Loucy (cell line): Measurements from ENCODE around the gene PIAS4.

Experiments
- EZH2phosphoT487 ChIP-seq: fragments of 200-600 bp; IDR thresholded peaks from 2 replicates; pipeline ENCODE4 v1.6.1; 2018; ENCODE audit warnings: antibody characterized with exemption, mild to moderate bottlenecking, moderate library complexity, borderline replicate concordance
- TF ChIP-seq, protein P1 (sequence below): fragments of 200-600 bp; sonication (generic); conservative IDR thresholded peaks from 2 replicates; pipeline ENCODE4 v1.5.1; 2014; ENCODE audit warnings: mild to moderate bottlenecking, antibody characterized with exemption, low read length

DNA sequence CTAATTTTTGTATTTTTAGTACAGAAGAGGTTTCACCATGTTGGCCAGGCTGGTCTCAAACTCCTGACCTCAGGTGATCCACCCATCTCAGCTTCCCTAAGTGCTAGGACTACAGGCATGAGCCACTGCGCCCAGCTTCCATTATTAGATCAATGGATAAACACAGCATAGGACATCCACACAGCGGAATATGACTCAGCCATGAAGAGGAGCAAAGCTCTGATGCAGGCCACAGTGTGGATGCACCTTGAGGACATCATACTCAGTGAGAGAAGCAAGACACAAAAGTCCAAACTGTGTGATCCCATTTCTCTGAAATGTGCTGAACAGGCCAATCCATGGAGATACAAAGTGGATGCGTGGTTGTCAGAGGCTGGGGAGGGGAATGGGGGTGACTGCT, 64.1 kb downstream of the PIAS4 start:
- TF ChIP-seq, protein P1, sequence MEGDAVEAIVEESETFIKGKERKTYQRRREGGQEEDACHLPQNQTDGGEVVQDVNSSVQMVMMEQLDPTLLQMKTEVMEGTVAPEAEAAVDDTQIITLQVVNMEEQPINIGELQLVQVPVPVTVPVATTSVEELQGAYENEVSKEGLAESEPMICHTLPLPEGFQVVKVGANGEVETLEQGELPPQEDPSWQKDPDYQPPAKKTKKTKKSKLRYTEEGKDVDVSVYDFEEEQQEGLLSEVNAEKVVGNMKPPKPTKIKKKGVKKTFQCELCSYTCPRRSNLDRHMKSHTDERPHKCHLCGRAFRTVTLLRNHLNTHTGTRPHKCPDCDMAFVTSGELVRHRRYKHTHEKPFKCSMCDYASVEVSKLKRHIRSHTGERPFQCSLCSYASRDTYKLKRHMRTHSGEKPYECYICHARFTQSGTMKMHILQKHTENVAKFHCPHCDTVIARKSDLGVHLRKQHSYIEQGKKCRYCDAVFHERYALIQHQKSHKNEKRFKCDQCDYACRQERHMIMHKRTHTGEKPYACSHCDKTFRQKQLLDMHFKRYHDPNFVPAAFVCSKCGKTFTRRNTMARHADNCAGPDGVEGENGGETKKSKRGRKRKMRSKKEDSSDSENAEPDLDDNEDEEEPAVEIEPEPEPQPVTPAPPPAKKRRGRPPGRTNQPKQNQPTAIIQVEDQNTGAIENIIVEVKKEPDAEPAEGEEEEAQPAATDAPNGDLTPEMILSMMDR: no peak
- TF ChIP-seq EZH2phosphoT487: no peak
